GM04503 (cell line): Measurements from ENCODE around the gene FBXO21.
"Not testable (repeated sequence)": the region's sequence is repeated elsewhere in the genome, so short reads cannot be mapped to it uniquely, and the experiment has no call there.

Source experiments
- DNase-seq: peaks from one replicate; pipeline ENCODE4 v3.0.0-alpha.2; 2012; ENCODE audit warnings: low read depth

The FBXO21 gene

GRCh38 chr12:117190210-117190781 is at the start of gene FBXO21:
FBXO21 (minus strand) TSS chr12:117190470; CDS start chr12:117190456, 14 bp downstream.
- DNase-seq = no peak

- DNase-seq = no peak
These were observed 46.3 kb upstream of the FBXO21 start for GRCh38 chr12:117236456-117237001.

GRCh38 chr12:117235261-117235660 is 45.0 kb upstream of the FBXO21 start:
- DNase-seq = no peak

- DNase-seq = no peak
These were observed 44.2 kb upstream of the FBXO21 start for GRCh38 chr12:117234441-117234840.

DNA sequence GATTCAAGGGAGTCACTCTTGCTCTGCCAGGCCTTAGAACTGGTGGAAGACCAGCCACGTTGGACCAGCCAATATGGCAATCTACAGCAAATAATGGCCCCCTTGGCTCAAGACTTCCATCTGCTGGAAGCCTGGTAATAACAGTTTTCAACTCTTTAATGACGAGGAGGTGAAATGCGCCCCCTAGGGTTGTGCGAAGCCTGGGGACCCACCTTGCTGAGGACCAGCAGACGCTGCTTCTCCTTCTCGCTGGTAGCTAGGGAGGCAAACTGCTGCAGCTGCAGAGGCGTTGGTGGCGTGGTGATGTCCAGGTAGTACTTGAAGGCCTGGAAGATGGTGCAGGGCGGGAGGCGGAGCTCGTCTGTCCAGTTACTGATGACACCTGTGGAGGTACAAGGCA is 41.5 kb upstream of the FBXO21 start:
- DNase-seq = no peak

- no peak for DNase-seq
These were observed 38.0 kb upstream of the FBXO21 start for GRCh38 chr12:117228239-117228638.

- DNase-seq = no peak
These were observed 36.9 kb upstream of the FBXO21 start for GRCh38 chr12:117227000-117227653.

DNA sequence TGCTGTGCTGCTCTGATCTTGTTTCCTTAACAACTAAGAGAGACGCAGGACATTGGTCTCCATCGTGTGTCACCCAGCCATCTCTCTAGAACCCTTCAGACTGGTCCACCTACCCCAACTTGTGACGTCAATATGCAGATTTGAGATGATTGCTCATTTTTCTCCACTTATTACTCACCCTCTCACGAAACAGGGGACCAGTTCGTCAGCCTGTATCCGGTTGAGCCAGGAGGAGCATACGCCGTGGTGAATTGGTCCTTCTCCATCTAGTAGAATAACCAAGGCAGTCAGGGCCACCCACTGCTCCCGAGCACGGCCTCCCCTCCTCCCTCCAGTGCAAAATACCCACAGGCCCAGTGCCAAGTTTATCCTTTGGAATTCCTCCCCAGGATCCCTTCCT is 36.2 kb upstream of the FBXO21 start:
- DNase-seq = no peak

- DNase-seq = no peak
These were observed 34.9 kb upstream of the FBXO21 start for GRCh38 chr12:117225179-117225578.

DNA sequence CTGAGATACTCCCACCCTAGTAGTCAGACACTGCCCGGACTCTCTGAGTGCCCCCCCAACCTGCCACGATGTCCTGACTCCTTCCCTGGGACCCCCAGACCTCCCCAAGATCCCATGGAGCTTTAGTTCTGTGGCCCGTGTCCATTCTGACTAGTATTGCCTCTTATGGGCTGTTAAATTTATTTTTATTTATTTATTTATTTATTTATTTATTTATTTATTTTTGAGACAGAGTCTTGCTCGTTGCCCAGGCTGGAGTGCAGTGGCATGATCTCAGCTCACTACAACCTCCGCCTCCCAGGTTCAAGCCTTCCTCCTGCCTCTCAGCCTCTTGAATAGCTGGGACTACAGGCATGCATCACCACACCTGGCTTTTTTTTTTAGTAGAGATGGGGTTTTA is 30.7 kb upstream of the FBXO21 start:
- DNase-seq = not testable (repeated sequence)

DNA sequence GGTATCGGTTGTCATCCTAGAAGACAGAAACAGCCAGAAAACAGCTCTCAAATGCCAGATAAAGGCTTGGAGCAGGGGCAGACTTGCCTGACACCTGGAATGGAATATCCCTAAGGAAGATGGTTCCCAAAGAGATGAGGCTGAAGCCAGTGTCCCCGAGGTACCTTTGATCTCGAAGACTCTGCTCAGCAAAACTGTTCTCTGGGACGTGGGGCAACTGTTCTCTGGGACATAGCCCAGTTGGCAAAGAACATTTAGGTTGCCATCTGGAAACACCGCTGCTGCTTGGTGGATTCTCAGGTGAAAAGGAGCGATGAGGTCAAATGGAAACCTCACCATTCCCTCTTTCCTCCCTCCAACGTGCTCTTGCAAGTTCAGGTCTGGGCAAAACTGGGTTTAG is 27.9 kb upstream of the FBXO21 start:
- DNase-seq = no peak

- DNase-seq = no peak
These were observed 26.4 kb upstream of the FBXO21 start for GRCh38 chr12:117216686-117217085.

DNA sequence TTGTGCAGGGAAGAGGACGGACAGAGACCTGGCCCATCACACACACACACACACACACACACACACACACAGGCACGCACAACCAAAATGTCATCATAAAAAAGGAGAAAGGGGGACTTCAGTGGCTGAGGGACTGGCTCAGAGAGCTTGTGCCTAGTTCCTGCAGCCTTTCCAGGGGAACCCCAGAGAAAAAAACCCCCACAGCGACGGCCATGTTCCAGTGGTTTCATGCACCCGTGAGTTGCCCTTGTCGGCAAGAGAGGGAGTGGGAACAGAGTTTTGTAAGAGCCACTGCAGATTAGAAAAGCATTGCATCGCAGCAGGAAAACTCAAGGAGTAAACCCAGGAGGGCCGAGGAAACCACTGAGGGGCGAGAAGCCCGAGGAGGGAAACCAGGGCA is 24.5 kb upstream of the FBXO21 start:
- DNase-seq = no peak

DNA sequence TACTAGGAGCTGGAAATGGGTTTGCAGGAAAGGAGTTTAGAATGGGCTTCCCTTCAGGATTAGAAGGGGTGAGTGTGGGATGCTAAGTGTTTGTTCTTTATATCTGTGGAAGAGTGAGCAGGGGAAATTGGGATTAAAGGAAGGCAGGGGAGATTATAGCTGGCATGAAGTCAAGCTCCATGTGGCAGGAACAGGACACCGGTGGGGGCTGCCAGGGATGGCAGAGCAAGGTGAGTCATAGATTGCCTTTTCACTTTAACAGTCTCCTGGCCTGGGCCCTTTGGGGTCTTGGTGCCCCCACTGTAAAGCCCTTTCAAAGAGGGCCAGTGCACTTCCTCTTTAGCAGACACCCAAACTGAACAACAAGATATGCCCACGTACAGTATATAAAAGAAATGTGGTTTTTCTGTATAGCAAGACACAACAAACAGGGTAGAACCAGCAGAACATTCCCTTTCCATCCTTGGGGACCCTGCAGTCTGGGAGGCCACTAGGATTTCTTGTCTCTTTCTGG is 23.1 kb upstream of the FBXO21 start:
- no peak for DNase-seq

- DNase-seq = peak; percentile 39
These were observed 22.4 kb upstream of the FBXO21 start for GRCh38 chr12:117212563-117213190.

DNA sequence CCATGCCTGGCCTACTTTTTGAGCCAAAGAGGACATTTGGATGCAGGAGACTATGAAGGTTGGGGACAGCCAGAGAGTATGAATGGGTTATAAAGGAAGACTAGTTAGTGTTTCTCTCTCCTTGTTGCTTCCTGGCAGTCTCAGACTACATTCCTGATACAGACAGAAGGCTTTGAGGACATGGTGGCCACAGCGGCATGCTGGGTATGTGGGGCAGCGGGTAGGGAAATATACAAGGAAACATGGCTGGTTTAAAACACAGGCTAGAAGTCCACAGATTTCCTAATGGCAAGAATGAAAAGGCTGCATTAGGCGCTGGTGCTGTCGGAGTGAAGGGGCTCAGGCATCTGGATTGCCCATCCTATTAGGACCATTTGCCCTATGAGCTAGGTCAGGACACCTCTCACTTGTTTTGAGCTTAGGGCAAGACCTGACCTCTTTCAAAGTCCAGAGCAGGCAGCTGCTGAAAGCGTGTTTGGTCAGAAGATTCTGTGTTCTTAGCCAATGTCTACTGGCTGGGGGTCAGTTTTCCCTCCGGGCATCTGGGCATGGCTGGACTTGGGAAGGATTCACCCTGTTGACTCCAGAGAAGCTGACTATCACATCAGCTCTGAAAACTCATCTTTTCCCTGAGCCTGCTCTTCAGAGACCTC is 20.1 kb upstream of the FBXO21 start:
- no peak for DNase-seq

DNA sequence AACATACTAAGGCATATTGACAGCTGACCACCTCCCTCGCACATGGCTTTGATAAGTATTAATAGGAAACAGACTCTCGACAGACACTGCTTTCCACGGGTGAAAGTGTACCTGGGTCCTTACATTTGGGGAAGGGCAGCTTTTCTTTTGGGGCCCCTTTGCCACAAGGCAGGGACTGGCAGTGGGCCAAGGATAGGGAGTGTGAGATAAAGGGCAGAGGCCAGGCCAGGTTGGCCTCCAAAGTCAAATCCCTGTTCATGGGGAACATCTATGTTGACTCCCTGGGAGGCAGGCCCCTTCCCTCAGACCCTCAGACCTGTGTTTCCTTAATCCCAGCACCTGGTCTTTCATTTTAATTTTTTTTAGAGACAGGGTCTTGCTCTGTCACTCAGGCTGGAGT is 19.4 kb upstream of the FBXO21 start:
- no peak for DNase-seq

DNA sequence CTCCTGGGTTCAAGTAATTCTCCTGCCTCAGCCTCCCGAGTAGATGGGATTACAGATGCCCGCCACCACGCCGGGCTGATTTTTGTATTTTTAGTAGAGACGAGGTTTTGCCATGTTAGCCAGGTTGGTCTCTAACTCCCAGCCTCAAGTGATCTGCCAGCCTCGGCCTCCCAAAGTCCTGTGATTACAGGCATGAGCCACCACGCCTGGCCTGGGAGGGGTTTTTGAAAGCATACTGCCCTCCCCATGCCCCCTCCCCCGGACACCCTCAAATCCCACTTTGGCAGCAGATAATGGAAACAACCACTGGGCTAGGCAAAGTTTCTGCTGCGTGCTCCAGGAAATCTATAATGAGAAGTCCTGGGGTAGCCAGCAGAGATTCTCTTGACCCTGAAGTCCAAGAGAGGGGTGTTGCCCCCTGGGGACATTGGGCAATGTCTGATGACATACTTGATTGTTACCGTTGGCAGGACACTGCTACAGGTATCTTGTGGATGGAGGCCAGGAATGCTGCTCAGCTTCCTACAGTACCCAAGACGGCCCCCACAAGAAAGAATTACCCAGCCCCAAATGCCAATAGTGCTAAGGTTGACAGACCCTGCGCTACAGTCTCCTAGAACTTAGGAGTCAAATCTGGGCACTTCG is 18.7 kb upstream of the FBXO21 start:
- no peak for DNase-seq

- no peak for DNase-seq
These were observed 17.9 kb upstream of the FBXO21 start for GRCh38 chr12:117208206-117208605.

- DNase-seq = no peak
These were observed 17.4 kb upstream of the FBXO21 start for GRCh38 chr12:117207675-117208074.

- no peak for DNase-seq
These were observed 12.3 kb upstream of the FBXO21 start for GRCh38 chr12:117202556-117202955.

GRCh38 chr12:117202033-117202432 is 11.8 kb upstream of the FBXO21 start:
- no peak for DNase-seq
